ENCODE data around the gene THSD4. TPM values are rescaled to one million over a fixed set of nuclear protein-coding genes. Genes with fewer than 3 reads are reported as not detected.

The THSD4 gene
- total RNA-seq, 5 donors from 2014 or later (not counting 1 experiment from before 2014, with no cell fraction given): 0.03 to 0.23 (median 0.18) TPM; not detected in 2

DNA sequence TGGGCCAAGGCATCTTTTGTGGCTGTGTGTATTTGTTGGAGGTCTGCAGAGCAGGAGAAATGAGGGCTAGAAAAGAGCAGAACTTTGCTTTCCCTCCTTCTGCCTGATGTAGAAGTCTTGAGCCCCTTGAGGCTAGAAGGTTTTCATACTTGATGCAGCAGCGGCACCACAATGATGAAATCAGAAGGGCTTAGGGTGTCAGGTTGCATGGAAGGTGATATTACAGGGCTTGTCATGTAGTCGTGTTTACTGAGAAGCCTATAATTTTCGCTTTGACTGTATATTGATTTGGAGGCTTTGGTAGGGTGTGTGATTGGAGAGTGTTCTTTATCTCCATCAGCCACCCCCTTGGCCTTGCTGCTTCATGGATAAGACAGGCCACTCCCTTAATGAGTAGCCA is 339.8 kb downstream of the THSD4 start:
- Mint-ChIP-seq H3K4me3 (no peak overlapping the region), H3K9me3 (no peaks in the 10 kb centered on the region), H3K27me3 (peaks cover 18 to 21% of the 10 kb centered on the region in 2 donors), H3K27ac (no peak overlapping the region), H3K36me3 (no peaks in the 10 kb centered on the region), H3K4me1 (no peaks in the 10 kb centered on the region)
- POLR2A ChIA-PET: no interaction called here
- Histone ChIP-seq H3K9me3 (no peaks in the 10 kb centered on the region), H3K4me1 (ENCODE audit: control insufficient read depth in 1 of 2, extremely low read depth in 1 of 2, insufficient read depth in 2 of 2, low read length in 2 of 2) (no peaks in the 10 kb centered on the region), H3K36me3 (ENCODE audit: control insufficient read depth in 2 of 2, extremely low read depth in 1 of 2, insufficient read depth in 1 of 2, low read length in 1 of 2) (no peaks in the 10 kb centered on the region), H3K27ac (ENCODE audit: low read length) (no peak overlapping the region), H3K4me3 (ENCODE audit: control insufficient read depth in 1 of 2, extremely low read depth in 1 of 2, low read length in 1 of 2) (no peak overlapping the region), H3K27me3 (replicated peaks in 1 of 2; ENCODE audit: control insufficient read depth in 2 of 2, extremely low read depth in 1 of 2, insufficient read depth in 2 of 2, low read length in 1 of 2) (peaks cover 0 to 13% of the 10 kb centered on the region in 2 experiments)
- CTCF ChIA-PET: no interaction called here
- ATAC-seq (replicated peaks in 1 of 4) (no peak), DNase-seq (no peak)
- WGBS (ENCODE audit: insufficient coverage): 80% methylated on average over 2 of the region's 3 CpGs

DNA sequence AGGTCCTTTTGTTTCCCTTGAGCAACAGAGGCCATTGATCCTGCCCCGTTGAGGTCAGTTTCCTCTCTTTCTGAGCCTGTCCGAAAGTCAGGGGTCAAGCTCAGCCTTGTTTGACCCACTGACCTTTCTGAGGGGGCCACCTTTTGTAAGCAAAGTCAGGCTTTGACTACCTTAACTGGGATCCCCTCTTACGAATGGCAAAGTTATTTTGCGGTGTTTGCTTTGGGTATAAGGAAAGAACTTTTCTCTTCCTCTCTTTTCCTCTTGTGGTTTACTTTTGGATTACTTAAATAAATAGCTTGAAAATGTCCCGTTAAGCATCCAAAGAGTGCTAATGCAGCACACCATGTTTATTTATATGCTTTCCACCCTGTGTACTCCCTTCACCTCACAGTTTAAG is 340.6 kb downstream of the THSD4 start:
- H3K27ac Mint-ChIP-seq: no peak overlapping the region
- DNase-seq (no peak), ATAC-seq (replicated peaks in 1 of 4) (no peak)
- H3K9me3 ChIP-seq: no peaks in the 10 kb centered on the region
- H3K9me3 Mint-ChIP-seq: no peaks in the 10 kb centered on the region
- H3K4me1 ChIP-seq (ENCODE audit: control insufficient read depth in 1 of 2, extremely low read depth in 1 of 2, insufficient read depth in 2 of 2, low read length in 2 of 2): no peaks in the 10 kb centered on the region
- no peaks in the 10 kb centered on the region for H3K36me3 Mint-ChIP-seq
- 40% methylated on average over 1 of the region's 5 CpGs for WGBS (ENCODE audit: insufficient coverage)
- no peaks in the 10 kb centered on the region for H3K36me3 ChIP-seq (ENCODE audit: control insufficient read depth in 2 of 2, extremely low read depth in 1 of 2, insufficient read depth in 1 of 2, low read length in 1 of 2)
- H3K4me3 Mint-ChIP-seq: no peak overlapping the region
- no peak overlapping the region for H3K27ac ChIP-seq (ENCODE audit: low read length)
- no peaks in the 10 kb centered on the region for H3K4me1 Mint-ChIP-seq
- peaks cover 0 to 13% of the 10 kb centered on the region in 2 experiments for H3K27me3 ChIP-seq (replicated peaks in 1 of 2; ENCODE audit: control insufficient read depth in 2 of 2, extremely low read depth in 1 of 2, insufficient read depth in 2 of 2, low read length in 1 of 2)
- H3K4me3 ChIP-seq (ENCODE audit: control insufficient read depth in 1 of 2, extremely low read depth in 1 of 2, low read length in 1 of 2): no peak overlapping the region
- peaks cover 17 to 18% of the 10 kb centered on the region in 2 donors for H3K27me3 Mint-ChIP-seq
- ChIA-PET CTCF (no interaction called here), POLR2A (no interaction called here)

DNA sequence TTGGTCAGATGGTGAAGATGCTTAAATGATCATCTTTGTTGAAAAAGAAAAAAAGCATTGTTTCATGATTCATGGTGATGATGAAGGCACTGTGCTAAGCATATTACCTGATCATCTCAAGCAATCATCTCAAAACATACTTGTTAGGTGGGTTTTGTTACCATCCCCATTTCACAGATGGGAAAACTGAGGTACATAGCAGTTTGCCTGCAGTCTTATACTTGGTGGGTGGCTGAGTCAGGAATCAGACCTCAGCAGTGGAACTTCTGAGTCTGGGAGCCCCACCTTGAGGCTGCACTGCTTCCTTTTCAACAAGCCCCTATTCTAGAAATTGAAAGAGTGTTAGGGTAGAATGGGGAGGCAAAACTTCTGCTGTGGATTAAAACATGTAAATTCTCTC is 341.1 kb downstream of the THSD4 start:
- H3K9me3 Mint-ChIP-seq: no peaks in the 10 kb centered on the region
- ATAC-seq (replicated peaks in 1 of 4) (no peak), DNase-seq (no peak)
- H3K36me3 ChIP-seq (ENCODE audit: control insufficient read depth in 2 of 2, extremely low read depth in 1 of 2, insufficient read depth in 1 of 2, low read length in 1 of 2): no peaks in the 10 kb centered on the region
- ChIA-PET CTCF (no interaction called here), POLR2A (no interaction called here)
- H3K27ac Mint-ChIP-seq: no peak overlapping the region
- H3K27me3 Mint-ChIP-seq: peaks cover 17 to 18% of the 10 kb centered on the region in 2 donors
- H3K4me1 ChIP-seq (ENCODE audit: control insufficient read depth in 1 of 2, extremely low read depth in 1 of 2, insufficient read depth in 2 of 2, low read length in 2 of 2): no peaks in the 10 kb centered on the region
- H3K27me3 ChIP-seq (replicated peaks in 1 of 2; ENCODE audit: control insufficient read depth in 2 of 2, extremely low read depth in 1 of 2, insufficient read depth in 2 of 2, low read length in 1 of 2): peaks cover 0 to 13% of the 10 kb centered on the region in 2 experiments
- no peaks in the 10 kb centered on the region for H3K36me3 Mint-ChIP-seq
- no peak overlapping the region for H3K27ac ChIP-seq (ENCODE audit: low read length)
- H3K4me3 ChIP-seq (ENCODE audit: control insufficient read depth in 1 of 2, extremely low read depth in 1 of 2, low read length in 1 of 2): no peak overlapping the region
- H3K4me1 Mint-ChIP-seq: no peaks in the 10 kb centered on the region
- no peaks in the 10 kb centered on the region for H3K9me3 ChIP-seq
- H3K4me3 Mint-ChIP-seq: no peak overlapping the region

DNA sequence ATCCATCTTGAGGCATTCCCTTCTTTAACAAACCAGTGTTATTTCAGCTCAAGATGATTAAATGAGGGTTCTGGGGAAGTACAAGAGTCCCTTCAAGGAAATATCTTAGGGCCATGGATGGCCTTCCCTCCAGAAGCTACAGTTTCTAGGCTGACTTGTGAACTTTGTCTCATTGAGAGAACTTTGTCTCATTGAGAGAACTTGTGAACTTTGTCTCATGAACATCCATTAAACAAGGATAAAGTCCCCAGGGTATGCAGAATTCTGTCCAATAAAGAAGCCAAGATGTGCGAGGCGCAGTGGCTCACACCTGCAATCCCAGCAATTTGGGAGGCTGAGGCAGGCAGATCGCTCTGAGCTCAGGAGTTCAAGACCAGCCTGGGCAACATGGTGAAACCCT is 341.5 kb downstream of the THSD4 start:
- no peaks in the 10 kb centered on the region for H3K4me1 Mint-ChIP-seq
- 92% methylated on average over 3 of the region's 3 CpGs for WGBS (ENCODE audit: insufficient coverage)
- no peaks in the 10 kb centered on the region for H3K36me3 ChIP-seq (ENCODE audit: control insufficient read depth in 2 of 2, extremely low read depth in 1 of 2, insufficient read depth in 1 of 2, low read length in 1 of 2)
- H3K4me3 ChIP-seq (ENCODE audit: control insufficient read depth in 1 of 2, extremely low read depth in 1 of 2, low read length in 1 of 2): no peak overlapping the region
- ChIA-PET POLR2A (no interaction called here), CTCF (no interaction called here)
- no peak overlapping the region for H3K4me3 Mint-ChIP-seq
- ATAC-seq (replicated peaks in 1 of 4) (no peak), DNase-seq (no peak)
- no peaks in the 10 kb centered on the region for H3K9me3 Mint-ChIP-seq
- no peaks in the 10 kb centered on the region for H3K36me3 Mint-ChIP-seq
- H3K27ac Mint-ChIP-seq: no peak overlapping the region
- H3K27ac ChIP-seq (ENCODE audit: low read length): no peak overlapping the region
- H3K9me3 ChIP-seq: no peaks in the 10 kb centered on the region
- H3K27me3 ChIP-seq (replicated peaks in 1 of 2; ENCODE audit: control insufficient read depth in 2 of 2, extremely low read depth in 1 of 2, insufficient read depth in 2 of 2, low read length in 1 of 2): peaks cover 0 to 10% of the 10 kb centered on the region in 2 experiments
- H3K4me1 ChIP-seq (ENCODE audit: control insufficient read depth in 1 of 2, extremely low read depth in 1 of 2, insufficient read depth in 2 of 2, low read length in 2 of 2): no peaks in the 10 kb centered on the region
- peaks cover 16 to 18% of the 10 kb centered on the region in 2 donors for H3K27me3 Mint-ChIP-seq

DNA sequence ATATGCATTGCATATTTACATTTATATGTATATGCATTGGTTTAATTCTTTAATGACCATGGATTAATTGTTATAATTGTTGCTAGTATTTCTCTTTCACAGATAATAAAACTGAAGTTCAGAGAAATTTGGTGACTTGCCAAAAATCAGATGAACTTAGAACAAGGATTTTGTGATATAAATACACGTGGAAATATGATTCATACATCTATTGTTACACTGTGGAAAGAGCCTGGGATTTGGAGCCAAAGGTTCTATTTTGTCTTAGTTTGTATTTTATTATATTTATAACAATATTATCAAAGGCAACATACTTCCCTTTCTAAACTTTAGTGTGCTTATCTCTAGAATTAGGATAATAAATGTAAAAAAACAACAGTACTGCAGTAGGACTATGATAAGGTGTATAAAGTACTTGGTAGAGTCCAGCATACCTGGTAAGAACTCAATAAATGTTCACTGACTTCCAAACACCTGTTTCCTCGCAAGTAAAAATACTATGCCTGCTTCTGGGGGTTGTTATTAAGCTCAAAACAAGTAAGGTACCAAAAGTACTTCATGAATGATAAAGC is 342.9 kb downstream of the THSD4 start:
- Histone ChIP-seq H3K36me3 (ENCODE audit: control insufficient read depth in 2 of 2, extremely low read depth in 1 of 2, insufficient read depth in 1 of 2, low read length in 1 of 2) (no peaks in the 10 kb centered on the region), H3K27me3 (replicated peaks in 1 of 2; ENCODE audit: control insufficient read depth in 2 of 2, extremely low read depth in 1 of 2, insufficient read depth in 2 of 2, low read length in 1 of 2) (peaks cover 0 to 5% of the 10 kb centered on the region in 2 experiments), H3K4me3 (ENCODE audit: control insufficient read depth in 1 of 2, extremely low read depth in 1 of 2, low read length in 1 of 2) (no peak overlapping the region), H3K9me3 (no peaks in the 10 kb centered on the region), H3K27ac (ENCODE audit: low read length) (no peak overlapping the region), H3K4me1 (ENCODE audit: control insufficient read depth in 1 of 2, extremely low read depth in 1 of 2, insufficient read depth in 2 of 2, low read length in 2 of 2) (no peaks in the 10 kb centered on the region)
- Mint-ChIP-seq H3K9me3 (no peaks in the 10 kb centered on the region), H3K36me3 (no peaks in the 10 kb centered on the region), H3K27ac (no peak overlapping the region), H3K27me3 (peaks cover 13 to 17% of the 10 kb centered on the region in 2 donors), H3K4me3 (no peak overlapping the region), H3K4me1 (no peaks in the 10 kb centered on the region)
- ATAC-seq (replicated peaks in 1 of 4) (no peak), DNase-seq (no peak)
- WGBS (ENCODE audit: insufficient coverage): no CpG with 5 or more reads among the region's 2 CpGs
- ChIA-PET POLR2A (no interaction called here), CTCF (interaction anchor here in 1 of 2 donors (0.7 kb wide), 1 partner anchor 329 kb away, joined by 3 read pairs; no protein-coding TSS in a partner anchor)

DNA sequence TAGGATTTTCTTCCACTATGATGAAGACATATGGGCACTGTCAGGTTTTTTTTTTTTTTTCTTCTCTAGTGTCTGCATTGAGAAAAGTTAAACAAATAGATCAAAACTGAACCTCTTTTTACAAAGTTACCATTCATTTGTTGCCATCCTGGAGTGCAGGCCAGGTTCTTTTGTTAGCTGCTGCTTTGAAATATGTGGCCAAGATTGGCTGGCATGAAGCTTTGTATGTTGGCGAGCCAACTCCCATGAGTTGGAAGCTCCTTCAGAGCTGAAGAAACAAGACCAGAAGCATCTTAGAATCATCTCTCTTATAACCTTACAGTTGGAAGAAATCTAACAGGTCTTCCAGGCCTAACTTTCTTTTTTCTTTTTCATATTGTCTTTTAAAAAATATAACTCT is 346.5 kb downstream of the THSD4 start:
- no peak overlapping the region for H3K4me3 Mint-ChIP-seq
- no peaks in the 10 kb centered on the region for H3K36me3 Mint-ChIP-seq
- ATAC-seq (replicated peaks in 1 of 4) (no peak), DNase-seq (no peak)
- no peaks in the 10 kb centered on the region for H3K9me3 Mint-ChIP-seq
- POLR2A ChIA-PET: no interaction called here
- H3K4me1 Mint-ChIP-seq: no peaks in the 10 kb centered on the region
- no peak overlapping the region for H3K27ac ChIP-seq (ENCODE audit: low read length)
- no peaks in the 10 kb centered on the region for H3K4me1 ChIP-seq (ENCODE audit: control insufficient read depth in 1 of 2, extremely low read depth in 1 of 2, insufficient read depth in 2 of 2, low read length in 2 of 2)
- no peaks in the 10 kb centered on the region for H3K36me3 ChIP-seq (ENCODE audit: control insufficient read depth in 2 of 2, extremely low read depth in 1 of 2, insufficient read depth in 1 of 2, low read length in 1 of 2)
- no peak overlapping the region for H3K27ac Mint-ChIP-seq
- H3K27me3 ChIP-seq (replicated peaks in 1 of 2; ENCODE audit: control insufficient read depth in 2 of 2, extremely low read depth in 1 of 2, insufficient read depth in 2 of 2, low read length in 1 of 2): peaks cover 0 to 6% of the 10 kb centered on the region in 2 experiments
- H3K4me3 ChIP-seq (ENCODE audit: control insufficient read depth in 1 of 2, extremely low read depth in 1 of 2, low read length in 1 of 2): no peak overlapping the region
- H3K27me3 Mint-ChIP-seq: peaks cover 8% of the 10 kb centered on the region in 2 donors
- 83% methylated on average over 1 of the region's 1 CpG for WGBS (ENCODE audit: insufficient coverage)
- CTCF ChIA-PET: no interaction called here
- no peaks in the 10 kb centered on the region for H3K9me3 ChIP-seq

- H3K36me3 ChIP-seq (ENCODE audit: control insufficient read depth in 2 of 2, extremely low read depth in 1 of 2, insufficient read depth in 1 of 2, low read length in 1 of 2): no peaks in the 10 kb centered on the region
- Mint-ChIP-seq H3K27me3 (peaks cover 7 to 8% of the 10 kb centered on the region in 2 donors), H3K9me3 (no peaks in the 10 kb centered on the region), H3K4me1 (no peaks in the 10 kb centered on the region), H3K4me3 (no peak overlapping the region), H3K27ac (no peak overlapping the region), H3K36me3 (no peaks in the 10 kb centered on the region)
- CTCF ChIA-PET: no interaction called here
- ATAC-seq (replicated peaks in 1 of 4) (no peak), DNase-seq (no peak)
- peaks cover 0 to 4% of the 10 kb centered on the region in 2 experiments for H3K27me3 ChIP-seq (replicated peaks in 1 of 2; ENCODE audit: control insufficient read depth in 2 of 2, extremely low read depth in 1 of 2, insufficient read depth in 2 of 2, low read length in 1 of 2)
- no peaks in the 10 kb centered on the region for H3K4me1 ChIP-seq (ENCODE audit: control insufficient read depth in 1 of 2, extremely low read depth in 1 of 2, insufficient read depth in 2 of 2, low read length in 2 of 2)
- H3K4me3 ChIP-seq (ENCODE audit: control insufficient read depth in 1 of 2, extremely low read depth in 1 of 2, low read length in 1 of 2): no peak overlapping the region
- no peaks in the 10 kb centered on the region for H3K9me3 ChIP-seq
- POLR2A ChIA-PET: no interaction called here
- H3K27ac ChIP-seq (ENCODE audit: low read length): no peak overlapping the region
- 100% methylated on average over 1 of the region's 1 CpG for WGBS (ENCODE audit: insufficient coverage)
These were observed 347.4 kb downstream of the THSD4 start for GRCh38 chr15:71462638-71463037.

Measured in T-cell (primary cell).